ENCODE results near the gene ESYT3.

Gene ESYT3

DNA sequence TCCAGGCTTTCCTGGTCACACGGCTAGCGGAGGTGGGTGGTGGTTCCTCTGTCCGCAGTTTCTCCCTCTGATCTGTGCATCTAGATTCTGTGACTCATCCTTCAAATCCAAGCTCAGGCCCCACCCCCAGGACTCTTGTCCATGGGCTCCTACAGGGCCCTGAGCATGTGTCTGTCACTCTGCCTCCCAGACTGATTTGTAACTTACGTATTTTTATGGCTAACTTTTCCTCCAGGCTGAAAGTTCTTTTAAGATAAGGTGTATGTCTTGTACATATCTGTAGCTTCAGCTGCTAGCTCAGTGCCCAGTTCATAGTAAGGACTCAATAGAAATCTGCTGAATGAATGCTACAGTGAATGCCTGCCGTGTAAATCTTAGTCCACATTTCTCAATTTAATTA lies 8.0 kb downstream of the ESYT3 start:
- peak; percentile 69 for DNase-seq
- Histone ChIP-seq H3K14ac (ENCODE audit: low read length in 2 of 2) (no peak overlapping the region), H2BK15ac (ENCODE audit: low read depth, poor library complexity, severe bottlenecking) (no peak overlapping the region), H4K91ac (ENCODE audit: low read length) (no peak overlapping the region), H2BK5ac (ENCODE audit: low read depth, low read length, poor library complexity, severe bottlenecking) (no peak overlapping the region), H3K4me2 (ENCODE audit: low read length, poor library complexity, severe bottlenecking) (no peak overlapping the region), H3K9me3 (ENCODE audit: control insufficient read depth, low read length) (no peaks in the 10 kb centered on the region), H4K8ac (ENCODE audit: low read length) (no peak overlapping the region), H3K4me1 (ENCODE audit: control insufficient read depth, insufficient read depth, low read depth, low read length) (peaks cover 11% of the 10 kb centered on the region), H3K27me3 (ENCODE audit: control insufficient read depth in 1 of 2, insufficient read depth in 1 of 2, low read length in 2 of 2) (peaks cover 0 to 10% of the 10 kb centered on the region in 2 experiments), H3K4ac (ENCODE audit: low read depth in 1 of 2, low read length in 2 of 2) (no peak overlapping the region), H2BK120ac (ENCODE audit: low read depth, low read length) (no peak overlapping the region), H3K36me3 (ENCODE audit: control insufficient read depth in 1 of 2, insufficient read depth in 2 of 2, low read depth in 1 of 2, low read length in 2 of 2) (no peaks in the 10 kb centered on the region), H3K27ac (ENCODE audit: low read length, poor library complexity, severe bottlenecking) (no peak overlapping the region), H3K9ac (ENCODE audit: low read length) (no peak overlapping the region), H2AK5ac (ENCODE audit: low read length, severe bottlenecking) (no peak overlapping the region), H3K18ac (ENCODE audit: low read depth in 1 of 2, low read length in 2 of 2) (no peak overlapping the region), H3K23ac (ENCODE audit: low read length in 2 of 2) (no peak overlapping the region), H3K79me1 (replicated peaks; ENCODE audit: low read length, poor library complexity, severe bottlenecking) (no peaks in the 10 kb centered on the region), H2AFZ (ENCODE audit: low read depth, low read length) (no peak overlapping the region), H2BK12ac (ENCODE audit: low read length in 2 of 2) (no peak overlapping the region), H3K4me3 (ENCODE audit: insufficient read depth in 1 of 2, low read depth in 1 of 2, low read length in 2 of 2) (no peak overlapping the region)
- 27% methylated on average over 4 of the region's 5 CpGs for WGBS

DNA sequence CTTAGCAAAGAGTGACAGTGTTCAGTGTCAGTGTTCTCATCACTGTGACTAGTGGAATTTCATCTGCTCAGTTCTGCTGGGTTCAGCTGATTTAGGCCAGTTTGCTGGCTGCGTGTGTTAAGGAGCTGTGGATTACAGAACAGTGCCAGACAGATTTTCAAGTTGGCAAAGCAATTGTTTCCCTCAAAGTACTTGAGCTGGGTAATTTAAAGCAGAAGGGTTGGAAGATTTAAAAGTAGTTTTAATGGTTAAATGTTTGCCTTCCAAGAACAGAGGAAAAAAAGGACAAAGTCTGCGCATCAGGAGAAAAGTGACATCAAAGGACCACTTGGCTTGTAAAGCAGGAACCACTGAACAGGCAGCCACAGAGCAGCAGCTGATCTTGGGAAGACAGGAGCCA lies 8.7 kb downstream of the ESYT3 start:
- 86% methylated on average over 2 of the region's 2 CpGs for WGBS
- H2BK5ac ChIP-seq (ENCODE audit: low read depth, low read length, poor library complexity, severe bottlenecking), result no peak overlapping the region
- H2BK15ac ChIP-seq (ENCODE audit: low read depth, poor library complexity, severe bottlenecking), result no peak overlapping the region
- H3K4me2 ChIP-seq (ENCODE audit: low read length, poor library complexity, severe bottlenecking), result no peak overlapping the region
- H3K27ac ChIP-seq (ENCODE audit: low read length, poor library complexity, severe bottlenecking), result no peak overlapping the region
- no peak overlapping the region for H2BK12ac ChIP-seq (ENCODE audit: low read length in 2 of 2)
- H2AFZ ChIP-seq (ENCODE audit: low read depth, low read length), result no peak overlapping the region
- H2BK120ac ChIP-seq (ENCODE audit: low read depth, low read length), result no peak overlapping the region
- DNase-seq, result no peak
- H4K91ac ChIP-seq (ENCODE audit: low read length), result no peak overlapping the region
- no peak overlapping the region for H3K4me3 ChIP-seq (ENCODE audit: insufficient read depth in 1 of 2, low read depth in 1 of 2, low read length in 2 of 2)
- H3K36me3 ChIP-seq (ENCODE audit: control insufficient read depth in 1 of 2, insufficient read depth in 2 of 2, low read depth in 1 of 2, low read length in 2 of 2), result no peaks in the 10 kb centered on the region
- H3K9ac ChIP-seq (ENCODE audit: low read length), result no peak overlapping the region
- no peak overlapping the region for H4K8ac ChIP-seq (ENCODE audit: low read length)
- H3K9me3 ChIP-seq (ENCODE audit: control insufficient read depth, low read length), result no peaks in the 10 kb centered on the region
- H3K18ac ChIP-seq (ENCODE audit: low read depth in 1 of 2, low read length in 2 of 2), result no peak overlapping the region
- H2AK5ac ChIP-seq (ENCODE audit: low read length, severe bottlenecking), result no peak overlapping the region
- H3K27me3 ChIP-seq (ENCODE audit: control insufficient read depth in 1 of 2, insufficient read depth in 1 of 2, low read length in 2 of 2), result peaks cover 0 to 5% of the 10 kb centered on the region in 2 experiments
- H3K14ac ChIP-seq (ENCODE audit: low read length in 2 of 2), result no peak overlapping the region
- H3K79me1 ChIP-seq (replicated peaks; ENCODE audit: low read length, poor library complexity, severe bottlenecking), result no peaks in the 10 kb centered on the region
- H3K4me1 ChIP-seq (ENCODE audit: control insufficient read depth, insufficient read depth, low read depth, low read length), result peaks cover 11% of the 10 kb centered on the region
- no peak overlapping the region for H3K23ac ChIP-seq (ENCODE audit: low read length in 2 of 2)
- no peak overlapping the region for H3K4ac ChIP-seq (ENCODE audit: low read depth in 1 of 2, low read length in 2 of 2)

GRCh38 chr3:138443521-138444503 lies 9.4 kb downstream of the ESYT3 start:
- H2BK12ac ChIP-seq (ENCODE audit: low read length in 2 of 2), result no peak overlapping the region
- H2AK5ac ChIP-seq (ENCODE audit: low read length, severe bottlenecking), result no peak overlapping the region
- no peak overlapping the region for H2BK5ac ChIP-seq (ENCODE audit: low read depth, low read length, poor library complexity, severe bottlenecking)
- no peak for DNase-seq
- no peak overlapping the region for H3K4me3 ChIP-seq (ENCODE audit: insufficient read depth in 1 of 2, low read depth in 1 of 2, low read length in 2 of 2)
- H3K27ac ChIP-seq (ENCODE audit: low read length, poor library complexity, severe bottlenecking), result no peak overlapping the region
- H3K79me1 ChIP-seq (replicated peaks; ENCODE audit: low read length, poor library complexity, severe bottlenecking), result no peaks in the 10 kb centered on the region
- H4K91ac ChIP-seq (ENCODE audit: low read length), result no peak overlapping the region
- H3K27me3 ChIP-seq (ENCODE audit: control insufficient read depth in 1 of 2, insufficient read depth in 1 of 2, low read length in 2 of 2), result no peaks in the 10 kb centered on the region
- no peak overlapping the region for H3K4ac ChIP-seq (ENCODE audit: low read depth in 1 of 2, low read length in 2 of 2)
- no peak overlapping the region for H2BK15ac ChIP-seq (ENCODE audit: low read depth, poor library complexity, severe bottlenecking)
- H3K36me3 ChIP-seq (ENCODE audit: control insufficient read depth in 1 of 2, insufficient read depth in 2 of 2, low read depth in 1 of 2, low read length in 2 of 2), result no peaks in the 10 kb centered on the region
- 95% methylated on average over 13 of the region's 14 CpGs for WGBS
- H3K9me3 ChIP-seq (ENCODE audit: control insufficient read depth, low read length), result no peaks in the 10 kb centered on the region
- H3K14ac ChIP-seq (ENCODE audit: low read length in 2 of 2), result no peak overlapping the region
- no peak overlapping the region for H4K8ac ChIP-seq (ENCODE audit: low read length)
- no peak overlapping the region for H2AFZ ChIP-seq (ENCODE audit: low read depth, low read length)
- no peak overlapping the region for H3K4me2 ChIP-seq (ENCODE audit: low read length, poor library complexity, severe bottlenecking)
- peaks cover 13% of the 10 kb centered on the region for H3K4me1 ChIP-seq (ENCODE audit: control insufficient read depth, insufficient read depth, low read depth, low read length)
- no peak overlapping the region for H3K18ac ChIP-seq (ENCODE audit: low read depth in 1 of 2, low read length in 2 of 2)
- H3K9ac ChIP-seq (ENCODE audit: low read length), result no peak overlapping the region
- H2BK120ac ChIP-seq (ENCODE audit: low read depth, low read length), result no peak overlapping the region
- no peak overlapping the region for H3K23ac ChIP-seq (ENCODE audit: low read length in 2 of 2)

DNA sequence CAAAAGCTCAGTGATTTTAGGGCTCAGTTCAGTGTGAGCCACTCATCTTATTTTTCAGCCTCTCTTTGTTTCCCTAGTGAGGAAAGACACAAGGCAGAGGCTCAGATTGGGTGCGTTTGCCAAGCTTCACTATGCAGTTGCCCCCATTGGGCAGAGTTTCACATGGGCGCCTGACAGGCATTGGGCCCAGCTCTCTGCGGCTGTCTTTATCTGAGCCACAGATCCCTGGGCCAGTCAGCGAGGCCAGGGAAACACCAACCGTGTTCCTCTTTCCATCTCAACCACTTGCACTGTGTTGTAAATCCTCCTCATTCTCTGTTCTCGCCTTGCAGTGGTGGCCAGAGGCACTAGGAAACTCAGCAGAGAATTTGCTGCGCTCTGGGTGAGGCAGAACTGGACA lies 10.8 kb downstream of the ESYT3 start:
- Histone ChIP-seq H2AFZ (ENCODE audit: low read depth, low read length) (no peak overlapping the region), H3K36me3 (ENCODE audit: control insufficient read depth in 1 of 2, insufficient read depth in 2 of 2, low read depth in 1 of 2, low read length in 2 of 2) (no peaks in the 10 kb centered on the region), H3K4me3 (ENCODE audit: insufficient read depth in 1 of 2, low read depth in 1 of 2, low read length in 2 of 2) (no peak overlapping the region), H2BK12ac (ENCODE audit: low read length in 2 of 2) (no peak overlapping the region), H3K27ac (ENCODE audit: low read length, poor library complexity, severe bottlenecking) (no peak overlapping the region), H3K4me2 (ENCODE audit: low read length, poor library complexity, severe bottlenecking) (no peak overlapping the region), H3K14ac (ENCODE audit: low read length in 2 of 2) (no peak overlapping the region), H2BK120ac (ENCODE audit: low read depth, low read length) (no peak overlapping the region), H4K8ac (ENCODE audit: low read length) (no peak overlapping the region), H2BK15ac (ENCODE audit: low read depth, poor library complexity, severe bottlenecking) (no peak overlapping the region), H2AK5ac (ENCODE audit: low read length, severe bottlenecking) (no peak overlapping the region), H3K23ac (ENCODE audit: low read length in 2 of 2) (no peak overlapping the region), H3K27me3 (ENCODE audit: control insufficient read depth in 1 of 2, insufficient read depth in 1 of 2, low read length in 2 of 2) (no peaks in the 10 kb centered on the region), H3K9me3 (ENCODE audit: control insufficient read depth, low read length) (no peaks in the 10 kb centered on the region), H3K18ac (ENCODE audit: low read depth in 1 of 2, low read length in 2 of 2) (no peak overlapping the region), H3K4ac (ENCODE audit: low read depth in 1 of 2, low read length in 2 of 2) (no peak overlapping the region), H3K4me1 (ENCODE audit: control insufficient read depth, insufficient read depth, low read depth, low read length) (peaks cover 9% of the 10 kb centered on the region), H3K9ac (ENCODE audit: low read length) (no peak overlapping the region), H4K91ac (ENCODE audit: low read length) (no peak overlapping the region), H3K79me1 (replicated peaks; ENCODE audit: low read length, poor library complexity, severe bottlenecking) (no peaks in the 10 kb centered on the region), H2BK5ac (ENCODE audit: low read depth, low read length, poor library complexity, severe bottlenecking) (no peak overlapping the region)
- 92% methylated on average over 7 of the region's 7 CpGs for WGBS
- DNase-seq, result no peak
